SK-N-SH (cell line): Measurements from ENCODE around the gene EXOC7.

Source experiments
- EP300 ChIP-seq, 2 experiments: IDR thresholded peaks; 2 replicates each; pipeline versions ENCODE4 v1.4.0 to v1.6.1; 2012; ENCODE audit warnings: borderline replicate concordance in 1 of 2, low read depth in 1 of 2, low read length in 1 of 2
- FOXM1 ChIP-seq: IDR thresholded peaks from 2 replicates; pipeline ENCODE4 v1.4.0; 2012; ENCODE audit warnings: low read depth, mild to moderate bottlenecking
- MEF2A ChIP-seq: IDR thresholded peaks from 2 replicates; pipeline ENCODE4 v1.4.0; 2012; ENCODE audit warnings: low read depth, borderline replicate concordance
- NRF1 ChIP-seq: IDR thresholded peaks from 2 replicates; pipeline ENCODE4 v1.6.1; 2012; ENCODE audit warnings: low read depth, mild to moderate bottlenecking, low read length
- TAF1 ChIP-seq: IDR thresholded peaks from 2 replicates; pipeline ENCODE4 v1.6.1; 2012; ENCODE audit warnings: low read depth, mild to moderate bottlenecking, low read length, moderate library complexity, borderline replicate concordance
- TF ChIP-seq, protein P1 (sequence below): fragments of 200-600 bp; sonication (generic); IDR thresholded peaks from 2 replicates; pipeline ENCODE4 v1.6.1; 2017; ENCODE audit warnings: antibody characterized with exemption, mild to moderate bottlenecking, moderate library complexity
- TF ChIP-seq, protein P2 (sequence below): IDR thresholded peaks from 2 replicates; pipeline ENCODE4 v1.6.1; 2012; ENCODE audit warnings: mild to moderate bottlenecking, low read depth, low read length, moderate library complexity
- TF ChIP-seq, protein P3 (sequence below): IDR thresholded peaks from 2 replicates; pipeline ENCODE4; 2012

DNA sequence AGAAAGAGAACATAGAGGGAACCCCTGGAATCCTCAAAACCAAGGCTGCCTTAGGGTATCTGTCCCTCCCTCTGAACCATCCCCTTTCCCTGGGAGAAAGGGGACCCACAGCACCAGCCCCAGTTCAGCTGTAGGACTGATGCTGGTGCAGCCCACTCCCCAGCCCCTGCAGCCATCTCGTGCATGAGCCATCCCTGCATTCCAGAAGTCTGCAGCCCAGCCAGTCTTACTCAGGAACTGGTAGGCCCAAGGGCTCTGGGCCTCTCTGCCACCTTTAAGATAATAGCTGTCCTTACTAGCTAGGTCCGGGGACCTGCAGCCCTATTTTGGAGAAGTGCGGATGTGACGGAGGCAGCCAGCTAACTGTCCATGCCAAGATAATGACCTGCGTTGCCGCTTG, 70.4 kb downstream of the EXOC7 start:
- TF ChIP-seq, protein P1, sequence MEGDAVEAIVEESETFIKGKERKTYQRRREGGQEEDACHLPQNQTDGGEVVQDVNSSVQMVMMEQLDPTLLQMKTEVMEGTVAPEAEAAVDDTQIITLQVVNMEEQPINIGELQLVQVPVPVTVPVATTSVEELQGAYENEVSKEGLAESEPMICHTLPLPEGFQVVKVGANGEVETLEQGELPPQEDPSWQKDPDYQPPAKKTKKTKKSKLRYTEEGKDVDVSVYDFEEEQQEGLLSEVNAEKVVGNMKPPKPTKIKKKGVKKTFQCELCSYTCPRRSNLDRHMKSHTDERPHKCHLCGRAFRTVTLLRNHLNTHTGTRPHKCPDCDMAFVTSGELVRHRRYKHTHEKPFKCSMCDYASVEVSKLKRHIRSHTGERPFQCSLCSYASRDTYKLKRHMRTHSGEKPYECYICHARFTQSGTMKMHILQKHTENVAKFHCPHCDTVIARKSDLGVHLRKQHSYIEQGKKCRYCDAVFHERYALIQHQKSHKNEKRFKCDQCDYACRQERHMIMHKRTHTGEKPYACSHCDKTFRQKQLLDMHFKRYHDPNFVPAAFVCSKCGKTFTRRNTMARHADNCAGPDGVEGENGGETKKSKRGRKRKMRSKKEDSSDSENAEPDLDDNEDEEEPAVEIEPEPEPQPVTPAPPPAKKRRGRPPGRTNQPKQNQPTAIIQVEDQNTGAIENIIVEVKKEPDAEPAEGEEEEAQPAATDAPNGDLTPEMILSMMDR, result no peak
- TF ChIP-seq, protein P2, sequence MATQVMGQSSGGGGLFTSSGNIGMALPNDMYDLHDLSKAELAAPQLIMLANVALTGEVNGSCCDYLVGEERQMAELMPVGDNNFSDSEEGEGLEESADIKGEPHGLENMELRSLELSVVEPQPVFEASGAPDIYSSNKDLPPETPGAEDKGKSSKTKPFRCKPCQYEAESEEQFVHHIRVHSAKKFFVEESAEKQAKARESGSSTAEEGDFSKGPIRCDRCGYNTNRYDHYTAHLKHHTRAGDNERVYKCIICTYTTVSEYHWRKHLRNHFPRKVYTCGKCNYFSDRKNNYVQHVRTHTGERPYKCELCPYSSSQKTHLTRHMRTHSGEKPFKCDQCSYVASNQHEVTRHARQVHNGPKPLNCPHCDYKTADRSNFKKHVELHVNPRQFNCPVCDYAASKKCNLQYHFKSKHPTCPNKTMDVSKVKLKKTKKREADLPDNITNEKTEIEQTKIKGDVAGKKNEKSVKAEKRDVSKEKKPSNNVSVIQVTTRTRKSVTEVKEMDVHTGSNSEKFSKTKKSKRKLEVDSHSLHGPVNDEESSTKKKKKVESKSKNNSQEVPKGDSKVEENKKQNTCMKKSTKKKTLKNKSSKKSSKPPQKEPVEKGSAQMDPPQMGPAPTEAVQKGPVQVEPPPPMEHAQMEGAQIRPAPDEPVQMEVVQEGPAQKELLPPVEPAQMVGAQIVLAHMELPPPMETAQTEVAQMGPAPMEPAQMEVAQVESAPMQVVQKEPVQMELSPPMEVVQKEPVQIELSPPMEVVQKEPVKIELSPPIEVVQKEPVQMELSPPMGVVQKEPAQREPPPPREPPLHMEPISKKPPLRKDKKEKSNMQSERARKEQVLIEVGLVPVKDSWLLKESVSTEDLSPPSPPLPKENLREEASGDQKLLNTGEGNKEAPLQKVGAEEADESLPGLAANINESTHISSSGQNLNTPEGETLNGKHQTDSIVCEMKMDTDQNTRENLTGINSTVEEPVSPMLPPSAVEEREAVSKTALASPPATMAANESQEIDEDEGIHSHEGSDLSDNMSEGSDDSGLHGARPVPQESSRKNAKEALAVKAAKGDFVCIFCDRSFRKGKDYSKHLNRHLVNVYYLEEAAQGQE, result no peak
- TF ChIP-seq TAF1 (no peak), EP300 (IDR thresholded peaks at IDR 0.05; ENCODE audit: borderline replicate concordance in 1 of 2, low read depth in 1 of 2, low read length in 1 of 2) (no peak), MEF2A (no peak), NRF1 (no peak), FOXM1 (no peak)
- TF ChIP-seq, protein P3, sequence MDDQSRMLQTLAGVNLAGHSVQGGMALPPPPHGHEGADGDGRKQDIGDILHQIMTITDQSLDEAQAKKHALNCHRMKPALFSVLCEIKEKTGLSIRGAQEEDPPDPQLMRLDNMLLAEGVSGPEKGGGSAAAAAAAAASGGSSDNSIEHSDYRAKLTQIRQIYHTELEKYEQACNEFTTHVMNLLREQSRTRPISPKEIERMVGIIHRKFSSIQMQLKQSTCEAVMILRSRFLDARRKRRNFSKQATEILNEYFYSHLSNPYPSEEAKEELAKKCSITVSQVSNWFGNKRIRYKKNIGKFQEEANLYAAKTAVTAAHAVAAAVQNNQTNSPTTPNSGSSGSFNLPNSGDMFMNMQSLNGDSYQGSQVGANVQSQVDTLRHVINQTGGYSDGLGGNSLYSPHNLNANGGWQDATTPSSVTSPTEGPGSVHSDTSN, result no peak
